Body of pancreas (tissue), 4 donors: ENCODE measurements around the gene RGL2. TPM values are rescaled to one million over a fixed set of nuclear protein-coding genes. Genes with fewer than 3 reads are reported as not detected.
"Not testable (repeated sequence)": the region's sequence is repeated elsewhere in the genome, so short reads cannot be mapped to it uniquely, and the experiment has no call there.

Source experiments
- ATAC-seq: fragments of 150-250 bp; one replicate; pipeline ENCODE4 v1.9.1; 2016
- DNase-seq, 4 donors: peaks; one replicate each; pipeline ENCODE4 v3.0.0-alpha.2; 2019
- H3K27ac ChIP-seq, 4 donors: fragments of 200-600 bp; sonication (generic); 1 replicate in 3 of 4; 2 replicates in 1 of 4; pipeline versions ENCODE4 v1.5.1 to v1.6.1; 2016 to 2019; ENCODE audit warnings: mild to moderate bottlenecking in 1 of 4, mixed read lengths in 1 of 4, moderate library complexity in 1 of 4
- H3K27me3 ChIP-seq, 2 donors: fragments of 200-600 bp; sonication (generic); one replicate each; pipeline ENCODE4 v1.6.0; 2016; ENCODE audit warnings: mild to moderate bottlenecking in 1 of 2
- H3K36me3 ChIP-seq, 2 donors: fragments of 200-600 bp; sonication (generic); replicated peaks in 1 of 2; 2 replicates each; pipeline ENCODE4 v1.5.1; 2016; ENCODE audit warnings: low read depth in 2 of 2; ENCODE audit not compliant: insufficient read depth in 1 of 2
- H3K4me1 ChIP-seq: fragments of 200-600 bp; sonication (generic); one replicate; pipeline ENCODE4 v1.6.0; 2016
- H3K4me3 ChIP-seq, 2 donors: fragments of 200-600 bp; sonication (generic); 1 replicate in 1 of 2; 2 replicates in 1 of 2; pipeline ENCODE4 v1.5.1; 2016 to 2019
- H3K9me3 ChIP-seq, 3 donors: fragments of 200-600 bp; sonication (generic); 1 replicate in 2 of 3; 2 replicates in 1 of 3; pipeline ENCODE4 v1.5.1; 2016
- POLR2A ChIP-seq, 3 donors: fragments of 450-650 bp; IDR thresholded peaks; one replicate each; pipeline ENCODE4 v1.6.1; 2016; ENCODE audit warnings: antibody characterized with exemption in 3 of 3, mild to moderate bottlenecking in 2 of 3
- WGBS, 2 donors: methylation state at CpG; one replicate each; pipeline ENCODE4 v1.1.5; 2017; 5-methylcytosine and 5-hydroxymethylcytosine counted together
- intact Hi-C: fragments of 100-400 bp; cut with DNase I; formaldehyde crosslinking; loops from one replicate; pipeline ENCODE4 v1.15.1; 2023
- total RNA-seq, 2 donors: library from RNA; depleted of rRNA; stranded (reverse); fragments of >200 nt; gene quantifications; one replicate each; pipeline ENCODE4 v1.1.0, GENCODE V29; 2016
- TF ChIP-seq, protein P1 (sequence below), 7 experiments: fragments of 450-650 bp in 4 of 7; fragments of 200-600 bp in 3 of 7; sonication (generic) in 3 of 7; IDR thresholded peaks; one replicate each; pipeline ENCODE4 v1.5.1; 2016 to 2019; ENCODE audit warnings: antibody characterized with exemption in 7 of 7

Gene RGL2
- total RNA-seq, 2 donors from 2014 or later = 31.3 to 31.9 TPM

DNA sequence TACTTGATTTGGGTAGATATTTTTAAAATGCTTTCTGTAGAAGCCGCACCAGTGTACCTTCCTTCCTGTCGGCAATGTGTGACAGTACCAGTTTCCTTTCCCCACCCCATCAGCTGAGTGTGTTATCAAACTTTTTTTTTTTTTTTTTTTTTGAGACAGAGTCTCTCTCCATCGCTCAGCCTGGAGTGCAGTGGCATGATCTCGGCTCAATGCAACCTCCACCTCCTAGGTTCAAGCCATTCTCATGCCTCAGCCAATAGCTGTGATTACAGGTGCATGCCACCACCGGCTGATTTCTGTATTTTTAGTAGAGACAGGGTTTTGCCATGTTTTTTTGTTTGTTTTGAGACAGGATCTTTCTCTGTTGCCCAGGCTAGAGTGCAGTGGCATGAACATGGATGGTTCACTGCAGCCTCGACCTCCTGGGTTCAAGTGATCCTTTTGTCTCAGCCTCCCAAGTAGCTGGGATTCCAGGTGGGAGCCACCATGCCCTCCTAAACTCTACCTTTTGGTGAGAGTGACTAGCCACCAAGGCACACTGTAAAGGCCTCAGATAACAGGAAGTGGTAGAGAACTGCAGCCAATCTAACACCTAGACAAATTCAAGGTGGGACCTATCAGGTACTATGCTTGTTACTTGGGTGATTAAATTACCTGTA is 45.3 kb upstream of the RGL2 start:
- TF ChIP-seq, protein P1, sequence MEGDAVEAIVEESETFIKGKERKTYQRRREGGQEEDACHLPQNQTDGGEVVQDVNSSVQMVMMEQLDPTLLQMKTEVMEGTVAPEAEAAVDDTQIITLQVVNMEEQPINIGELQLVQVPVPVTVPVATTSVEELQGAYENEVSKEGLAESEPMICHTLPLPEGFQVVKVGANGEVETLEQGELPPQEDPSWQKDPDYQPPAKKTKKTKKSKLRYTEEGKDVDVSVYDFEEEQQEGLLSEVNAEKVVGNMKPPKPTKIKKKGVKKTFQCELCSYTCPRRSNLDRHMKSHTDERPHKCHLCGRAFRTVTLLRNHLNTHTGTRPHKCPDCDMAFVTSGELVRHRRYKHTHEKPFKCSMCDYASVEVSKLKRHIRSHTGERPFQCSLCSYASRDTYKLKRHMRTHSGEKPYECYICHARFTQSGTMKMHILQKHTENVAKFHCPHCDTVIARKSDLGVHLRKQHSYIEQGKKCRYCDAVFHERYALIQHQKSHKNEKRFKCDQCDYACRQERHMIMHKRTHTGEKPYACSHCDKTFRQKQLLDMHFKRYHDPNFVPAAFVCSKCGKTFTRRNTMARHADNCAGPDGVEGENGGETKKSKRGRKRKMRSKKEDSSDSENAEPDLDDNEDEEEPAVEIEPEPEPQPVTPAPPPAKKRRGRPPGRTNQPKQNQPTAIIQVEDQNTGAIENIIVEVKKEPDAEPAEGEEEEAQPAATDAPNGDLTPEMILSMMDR (IDR thresholded peaks at IDR 0.05) = no peak
- no peak for TF ChIP-seq POLR2A (IDR thresholded peaks at IDR 0.05)

DNA sequence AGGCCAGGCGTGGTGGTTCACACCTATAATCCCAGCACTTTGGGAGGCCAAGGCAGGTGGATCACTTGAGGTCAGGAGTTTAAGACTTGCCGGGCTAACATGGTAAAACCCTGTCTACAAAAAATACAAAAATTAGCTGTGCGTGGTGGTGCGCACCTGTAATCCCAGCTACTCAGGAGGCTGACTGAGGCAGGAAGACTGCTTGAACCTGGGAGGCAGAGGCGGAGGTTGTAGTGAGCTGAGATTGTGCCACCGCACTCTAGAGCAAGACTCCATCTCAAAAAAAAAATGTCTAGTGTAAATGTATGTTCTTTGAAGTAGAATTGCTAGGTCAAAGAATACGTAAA is 44.8 kb upstream of the RGL2 start:
- ATAC-seq, H3K27me3 ChIP-seq, intact Hi-C loops, H3K27ac ChIP-seq, H3K4me1 ChIP-seq, H3K4me3 ChIP-seq, DNase-seq, H3K36me3 ChIP-seq, H3K9me3 ChIP-seq: not testable (repeated sequence)
- WGBS, 2 donors = 83 to 90% methylated on average over 6 to 7 of the region's 7 CpGs

More for the DNA sequence above, 45.3 kb upstream of the RGL2 start:
- Histone ChIP-seq H3K9me3 (no peaks in the 10 kb centered on the region), H3K27me3 (no peaks in the 10 kb centered on the region), H3K4me3 (no peak overlapping the region), H3K27ac (no peak overlapping the region), H3K36me3 (no peaks in the 10 kb centered on the region), H3K4me1 (no peaks in the 10 kb centered on the region)
- DNase-seq (no peak), ATAC-seq (no peak)
- intact Hi-C loops = no loop called here
- WGBS, 2 donors = 48 to 80% methylated on average over 6 of the region's 6 CpGs

DNA sequence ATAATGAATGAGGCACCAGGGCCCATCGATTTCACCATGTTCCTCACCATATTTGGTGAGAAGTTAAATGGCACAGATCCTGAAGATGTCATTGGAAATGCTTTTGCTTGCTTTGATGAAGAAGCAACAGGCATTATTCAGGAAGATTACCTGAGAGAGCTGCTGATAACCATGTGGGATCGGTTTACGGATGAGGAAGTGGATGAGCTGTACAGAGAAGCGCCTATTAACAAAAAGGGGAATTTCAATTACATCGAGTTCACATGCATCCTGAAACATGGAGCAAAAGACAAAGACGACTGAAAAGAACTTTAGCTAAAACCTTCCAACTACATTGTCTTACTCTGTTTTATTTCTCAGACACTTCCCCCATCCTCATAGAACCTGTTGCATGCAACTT is 40.5 kb upstream of the RGL2 start:
- 63 to 68% methylated on average over 6 of the region's 6 CpGs for WGBS, 2 donors

DNA sequence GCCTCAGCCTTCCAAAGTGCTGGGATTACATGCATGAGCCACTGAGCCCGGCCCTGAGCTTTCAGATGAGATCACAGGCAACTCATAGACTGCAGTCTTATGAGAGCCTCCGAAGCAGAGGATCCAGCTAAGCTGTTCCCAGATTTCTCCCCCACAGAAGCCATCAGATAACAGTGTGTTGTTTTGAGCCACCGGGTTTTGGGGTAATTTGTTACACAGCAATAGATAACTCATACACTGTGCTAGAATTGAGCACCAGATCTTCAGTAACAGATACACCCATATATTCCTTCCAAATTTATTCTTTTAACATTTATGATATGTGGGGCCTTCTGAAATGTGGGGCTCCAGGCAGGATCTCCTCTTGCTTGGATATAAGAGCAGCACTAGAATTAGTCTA is 37.8 kb upstream of the RGL2 start:
- no peak overlapping the region for H3K4me3 ChIP-seq
- TF ChIP-seq, protein P1 (IDR thresholded peaks at IDR 0.05) = no peak
- TF ChIP-seq POLR2A (IDR thresholded peaks at IDR 0.05) = no peak
- H3K4me1 ChIP-seq = no peaks in the 10 kb centered on the region
- H3K27ac ChIP-seq = no peak overlapping the region
- DNase-seq (no peak), ATAC-seq (no peak)
- no peaks in the 10 kb centered on the region for H3K27me3 ChIP-seq
- H3K36me3 ChIP-seq = no peaks in the 10 kb centered on the region
- H3K9me3 ChIP-seq = no peaks in the 10 kb centered on the region
- 63 to 84% methylated on average over 2 to 3 of the region's 3 CpGs for WGBS, 2 donors
- intact Hi-C loops = no loop called here

More for the DNA sequence above, 40.5 kb upstream of the RGL2 start:
- no peak overlapping the region for H3K27ac ChIP-seq
- no peaks in the 10 kb centered on the region for H3K9me3 ChIP-seq
- no peak for TF ChIP-seq POLR2A (IDR thresholded peaks at IDR 0.05)
- TF ChIP-seq, protein P1 (IDR thresholded peaks at IDR 0.05) = no peak
- intact Hi-C loops = no loop called here
- no peaks in the 10 kb centered on the region for H3K4me1 ChIP-seq
- no peaks in the 10 kb centered on the region for H3K27me3 ChIP-seq
- ATAC-seq (no peak), DNase-seq (no peak)
- H3K36me3 ChIP-seq = no peaks in the 10 kb centered on the region
- no peak overlapping the region for H3K4me3 ChIP-seq

DNA sequence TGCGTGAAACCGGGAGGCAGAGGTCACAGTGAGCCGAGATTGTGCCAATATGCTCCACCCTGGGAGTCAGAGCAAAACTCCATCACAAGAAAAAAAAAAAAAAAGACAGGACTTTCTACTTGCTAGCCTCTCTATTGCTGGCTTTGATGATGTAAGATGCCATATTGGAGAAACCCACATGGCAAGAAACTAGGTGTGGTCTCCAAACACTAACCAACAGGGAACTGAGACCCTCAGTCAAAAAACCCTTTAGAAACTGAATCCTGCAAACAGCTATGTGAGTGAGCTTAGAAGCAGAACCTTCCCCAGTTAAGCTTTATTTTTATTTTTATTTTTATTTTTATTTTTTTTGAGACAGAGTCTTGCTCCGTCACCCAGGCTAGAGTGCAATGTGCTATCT is 37.2 kb upstream of the RGL2 start:
- H3K4me3 ChIP-seq = no peak overlapping the region
- no peak for TF ChIP-seq POLR2A (IDR thresholded peaks at IDR 0.05)
- TF ChIP-seq, protein P1 (IDR thresholded peaks at IDR 0.05) = no peak
- no peak overlapping the region for H3K27ac ChIP-seq
- no peaks in the 10 kb centered on the region for H3K9me3 ChIP-seq
- WGBS, 2 donors = 71 to 82% methylated on average over 4 of the region's 4 CpGs
- DNase-seq (no peak), ATAC-seq (no peak)
- intact Hi-C loops = no loop called here
- no peaks in the 10 kb centered on the region for H3K36me3 ChIP-seq
- no peaks in the 10 kb centered on the region for H3K27me3 ChIP-seq
- no peaks in the 10 kb centered on the region for H3K4me1 ChIP-seq
